GM12873 (cell line): ENCODE measurements around the gene LAMA1.

Experiments used
- CTCF ChIP-seq: IDR thresholded peaks from 2 replicates; pipeline ENCODE4 v1.5.1; 2012; ENCODE audit warnings: low read depth, mild to moderate bottlenecking, moderate library complexity, low read length, control low read depth; ENCODE audit not compliant: insufficient read depth; ENCODE audit errors: missing control alignments

LAMA1 gene

DNA sequence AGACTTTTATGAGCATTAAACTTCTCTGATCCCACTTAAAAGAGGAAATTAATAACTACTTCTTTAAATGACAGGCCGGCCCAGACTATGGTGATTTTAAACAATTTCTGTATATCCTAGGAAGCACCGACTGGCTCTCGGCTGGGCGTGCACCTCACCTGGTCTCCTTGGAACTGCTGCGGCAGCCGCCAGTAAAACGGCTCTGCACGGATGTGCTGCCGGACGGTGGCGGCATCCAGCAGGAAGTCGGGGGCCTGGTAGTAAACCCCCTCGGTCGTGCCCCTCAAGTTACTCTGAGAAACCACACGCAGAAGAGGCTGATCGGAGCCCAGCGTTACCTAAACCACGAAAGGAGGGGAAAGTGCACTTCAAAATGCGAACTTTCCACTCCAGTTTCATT is 106.5 kb downstream of the LAMA1 start:
- no peak for TF ChIP-seq CTCF

GRCh38 chr18:7004009-7004408 is 113.6 kb downstream of the LAMA1 start:
- no peak for TF ChIP-seq CTCF

GRCh38 chr18:7002107-7002506 is 115.5 kb downstream of the LAMA1 start:
- no peak for TF ChIP-seq CTCF

GRCh38 chr18:7000484-7001096 is 117.0 kb downstream of the LAMA1 start:
- peak; percentile 39 for TF ChIP-seq CTCF

- TF ChIP-seq CTCF = no peak
Measured at GRCh38 chr18:6997808-6998207, 119.8 kb downstream of the LAMA1 start.

- TF ChIP-seq CTCF = no peak
Measured at GRCh38 chr18:6994771-6995430, 122.7 kb downstream of the LAMA1 start.

DNA sequence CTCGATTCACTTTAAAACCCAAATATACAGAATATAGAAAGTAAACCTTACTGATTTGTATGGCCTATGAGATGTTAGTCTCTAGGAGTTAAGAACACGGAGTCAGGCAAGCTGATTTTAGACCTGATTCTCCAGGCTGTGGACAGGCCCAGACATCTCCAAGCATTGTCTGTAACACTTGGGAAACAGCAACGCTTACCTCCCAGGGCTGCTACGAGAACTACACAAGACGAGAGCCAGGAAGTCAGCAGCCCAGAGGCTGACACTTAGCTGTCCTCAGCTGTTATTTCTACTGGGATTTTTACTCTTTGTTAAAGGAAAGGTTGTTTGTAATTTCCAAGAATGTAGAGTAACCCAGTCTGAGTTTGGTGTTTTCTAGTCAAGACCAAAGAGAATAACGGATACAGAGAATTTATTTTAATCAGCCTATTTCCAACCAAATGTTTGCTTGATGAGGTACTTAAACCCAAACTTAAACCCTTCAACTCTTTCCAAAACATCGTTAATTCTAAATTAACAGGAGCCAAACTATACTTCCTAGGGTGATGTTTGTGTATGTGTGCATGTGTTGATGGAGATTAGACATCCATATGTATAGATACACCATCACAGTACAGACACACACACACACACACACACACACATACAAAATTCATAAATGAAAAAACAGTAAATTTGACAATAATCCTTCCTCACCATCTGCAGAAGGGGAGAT is 123.4 kb downstream of the LAMA1 start:
- no peak for TF ChIP-seq CTCF
